ENCODE results near the gene CDH19. TPM values are rescaled to one million over a fixed set of nuclear protein-coding genes. Genes with fewer than 3 reads are reported as not detected.

CDH19 gene
- total RNA-seq, 1 donor from 2014 or later, result 13.0 TPM

DNA sequence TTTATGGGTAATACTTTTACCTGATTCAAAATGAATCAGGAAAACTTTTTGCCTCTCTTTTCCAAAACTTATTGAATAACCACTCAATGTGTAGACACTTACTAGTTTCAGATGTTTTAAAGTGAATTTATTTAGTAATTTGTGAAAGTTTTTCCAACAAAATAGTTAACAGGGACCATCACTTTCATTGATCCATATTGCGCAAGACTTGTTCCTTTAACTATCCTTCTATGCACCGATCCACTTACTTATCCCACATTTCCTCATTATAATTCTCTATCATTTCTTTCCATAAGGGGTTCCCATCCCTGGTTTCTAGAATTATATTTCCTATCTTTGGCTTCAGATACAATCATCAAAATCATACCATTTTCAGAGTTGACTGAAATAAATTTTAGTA, 48.3 kb downstream of the CDH19 start:
- DNase-seq, result no peak
- Histone ChIP-seq H3K9me3 (replicated peaks) (no peaks in the 10 kb centered on the region), H3K4me3 (no peak overlapping the region), H3K36me3 (no peaks in the 10 kb centered on the region), H3K27me3 (ENCODE audit: low read depth) (no peaks in the 10 kb centered on the region), H3K27ac (replicated peaks) (no peak overlapping the region), H3K4me1 (no peaks in the 10 kb centered on the region)
- TF ChIP-seq CTCF (IDR thresholded peaks at IDR 0.05; ENCODE audit: borderline replicate concordance), result no peak
- intact Hi-C loops (cut with micrococcal nuclease), result no loop called here

DNA sequence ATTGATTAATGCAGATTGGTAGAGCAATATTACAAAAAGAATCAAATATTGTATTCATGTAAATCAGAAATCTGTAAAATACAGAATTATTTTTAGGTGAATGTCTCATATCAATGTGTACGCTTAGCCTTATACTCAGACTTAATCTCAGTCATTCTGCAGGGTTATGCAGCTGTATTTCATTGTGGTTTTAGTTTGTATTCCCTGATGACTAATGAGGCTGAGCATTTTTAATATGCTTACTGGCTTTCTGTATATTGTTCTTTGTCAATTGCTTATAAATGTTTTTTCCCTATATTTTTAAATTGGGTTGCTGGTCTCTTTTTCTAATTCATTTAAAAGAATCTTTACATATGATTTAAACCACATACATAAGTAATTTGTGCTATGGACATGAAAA, 50.1 kb downstream of the CDH19 start:
- Histone ChIP-seq H3K27ac (replicated peaks) (no peak overlapping the region), H3K27me3 (ENCODE audit: low read depth) (no peaks in the 10 kb centered on the region), H3K36me3 (no peaks in the 10 kb centered on the region), H3K4me3 (no peak overlapping the region), H3K4me1 (no peaks in the 10 kb centered on the region), H3K9me3 (replicated peaks) (no peaks in the 10 kb centered on the region)
- no peak for DNase-seq
- TF ChIP-seq CTCF (IDR thresholded peaks at IDR 0.05; ENCODE audit: borderline replicate concordance), result no peak
- intact Hi-C loops (cut with micrococcal nuclease), result no loop called here

DNA sequence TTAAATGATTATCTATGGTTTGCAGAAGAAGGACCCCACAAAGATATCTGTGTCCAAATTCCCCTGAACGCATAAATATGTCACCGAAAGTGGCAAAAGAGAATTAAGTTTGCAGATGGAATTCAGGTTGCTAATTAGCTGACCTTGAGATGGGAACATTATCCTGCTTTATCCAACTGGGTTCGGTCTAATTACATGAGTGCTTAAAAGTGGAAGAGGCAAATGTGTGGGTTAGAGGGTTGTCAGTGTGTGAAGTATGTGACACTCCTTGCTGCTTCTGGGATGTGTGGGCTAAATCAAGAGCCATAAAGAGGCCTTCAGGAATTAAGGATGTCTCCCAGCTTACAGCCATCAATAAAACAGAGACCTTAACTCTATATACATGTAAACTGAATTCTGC, 53.5 kb downstream of the CDH19 start:
- intact Hi-C loops (cut with micrococcal nuclease), result no loop called here
- no peak for TF ChIP-seq CTCF (IDR thresholded peaks at IDR 0.05; ENCODE audit: borderline replicate concordance)

DNA sequence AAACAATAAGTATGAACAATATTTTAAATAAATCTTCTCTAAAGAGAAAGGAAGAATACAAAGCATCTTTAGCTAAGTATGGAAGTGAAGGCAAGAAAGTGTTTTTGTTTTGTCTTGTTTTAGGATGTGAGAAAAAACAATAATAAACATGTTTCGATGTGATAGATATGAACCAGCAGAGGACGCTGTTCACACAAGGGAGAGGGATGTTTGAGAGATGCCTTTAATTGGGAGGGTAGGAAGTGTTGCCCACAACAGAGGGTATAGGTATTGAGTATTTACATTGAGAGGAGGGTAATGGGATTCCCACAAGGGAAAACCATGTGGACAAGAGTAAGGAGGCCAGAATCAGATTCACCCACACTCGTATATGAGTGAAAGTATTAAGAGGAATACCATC, 55.1 kb downstream of the CDH19 start:
- DNase-seq, result no peak
- Histone ChIP-seq H3K4me3 (no peak overlapping the region), H3K27ac (replicated peaks) (no peak overlapping the region), H3K9me3 (replicated peaks) (no peaks in the 10 kb centered on the region), H3K4me1 (no peaks in the 10 kb centered on the region), H3K36me3 (no peaks in the 10 kb centered on the region), H3K27me3 (ENCODE audit: low read depth) (no peaks in the 10 kb centered on the region)
- intact Hi-C loops (cut with micrococcal nuclease), result no loop called here
- TF ChIP-seq CTCF (IDR thresholded peaks at IDR 0.05; ENCODE audit: borderline replicate concordance), result no peak

More for the DNA sequence above, 53.5 kb downstream of the CDH19 start:
- DNase-seq, result no peak
- H3K27ac ChIP-seq (replicated peaks), result no peak overlapping the region
- H3K4me1 ChIP-seq, result no peaks in the 10 kb centered on the region
- no peaks in the 10 kb centered on the region for H3K36me3 ChIP-seq
- H3K4me3 ChIP-seq, result no peak overlapping the region
- H3K27me3 ChIP-seq (ENCODE audit: low read depth), result no peaks in the 10 kb centered on the region
- no peaks in the 10 kb centered on the region for H3K9me3 ChIP-seq (replicated peaks)

DNA sequence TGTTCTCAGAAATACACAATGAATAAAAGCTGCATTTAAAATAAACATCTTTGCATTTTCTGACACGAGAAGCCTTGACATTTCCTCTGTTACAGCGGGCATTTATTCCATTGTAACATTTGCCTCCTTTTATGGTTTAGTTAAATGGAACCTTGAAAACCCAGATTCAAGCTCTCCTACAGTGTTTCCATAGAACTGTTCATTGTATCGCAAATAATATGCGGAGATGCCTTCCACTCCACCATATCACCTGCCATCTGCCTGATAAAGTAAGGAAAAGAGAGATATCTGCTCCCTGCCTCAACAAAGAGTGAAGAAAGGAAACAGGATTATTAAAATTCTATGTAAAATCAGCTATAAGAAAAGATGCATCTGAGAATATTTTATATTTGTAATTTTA, 69.8 kb downstream of the CDH19 start:
- H3K27me3 ChIP-seq (ENCODE audit: low read depth), result no peaks in the 10 kb centered on the region
- no peak overlapping the region for H3K27ac ChIP-seq (replicated peaks)
- no peaks in the 10 kb centered on the region for H3K4me1 ChIP-seq
- no peaks in the 10 kb centered on the region for H3K9me3 ChIP-seq (replicated peaks)
- no peak for TF ChIP-seq CTCF (IDR thresholded peaks at IDR 0.05; ENCODE audit: borderline replicate concordance)
- DNase-seq, result no peak
- H3K4me3 ChIP-seq, result no peak overlapping the region
- no peaks in the 10 kb centered on the region for H3K36me3 ChIP-seq
- intact Hi-C loops (cut with micrococcal nuclease), result no loop called here

DNA sequence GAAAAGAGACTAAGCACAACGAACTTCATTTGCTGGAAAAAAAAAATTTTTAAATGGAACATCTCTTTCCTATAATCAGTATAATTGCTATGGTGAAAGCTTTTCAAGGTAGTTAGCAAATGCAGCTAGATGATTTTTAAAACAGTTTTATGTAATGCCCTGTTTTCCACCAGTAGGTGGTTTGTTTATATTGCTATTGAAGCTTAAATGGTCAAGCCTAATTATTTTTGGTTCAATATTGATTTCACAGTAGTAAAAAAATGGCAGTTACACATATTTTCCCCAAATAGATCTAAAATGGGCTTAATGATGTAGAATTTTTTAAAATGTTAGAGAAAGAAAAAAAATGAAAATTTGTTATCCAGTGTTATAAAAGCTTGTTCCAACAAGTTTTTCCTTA, 70.2 kb downstream of the CDH19 start:
- H3K4me1 ChIP-seq, result no peaks in the 10 kb centered on the region
- no peaks in the 10 kb centered on the region for H3K27me3 ChIP-seq (ENCODE audit: low read depth)
- no peak overlapping the region for H3K27ac ChIP-seq (replicated peaks)
- H3K4me3 ChIP-seq, result no peak overlapping the region
- no peak for TF ChIP-seq CTCF (IDR thresholded peaks at IDR 0.05; ENCODE audit: borderline replicate concordance)
- no peaks in the 10 kb centered on the region for H3K36me3 ChIP-seq
- intact Hi-C loops (cut with micrococcal nuclease), result no loop called here
- H3K9me3 ChIP-seq (replicated peaks), result no peaks in the 10 kb centered on the region
- no peak for DNase-seq
